HepG2 (cell line): ENCODE results near the gene TMEFF2. TPM values are rescaled to one million over a fixed set of nuclear protein-coding genes. Genes with fewer than 3 reads are reported as not detected.

ENCODE experiments used
- ATAC-seq: fragments of 200-7000 bp; cut with Tn5 transposase; 3 replicates; pipeline ENCODE4 v1.9.1; 2020; ENCODE audit warnings: mild to moderate bottlenecking, moderate library complexity
- BruUV-seq: library from RNA; stranded (reverse); fragments of 400-500 nt; replicated peaks from 2 replicates; lab custom pipeline; 2021; lab: Mats Ljungman, UMichigan
- CTCF ChIA-PET: fragments of 300-600 bp; formaldehyde crosslinking; extraction: SDS; loops from one replicate; lab custom pipeline; 2021; ENCODE audit warnings: low total read pairs, inconsistent platforms, low intra/inter-chr PET ratio; lab: Yijun Ruan, JAX
- POLR2A ChIA-PET: fragments of 350-600 bp; sonication (Branson Sonifier 250); formaldehyde crosslinking; loops from one replicate; lab custom pipeline; 2020; ENCODE audit warnings: antibody characterized with exemption, inconsistent platforms; lab: Yijun Ruan, JAX
- DNase-seq: peaks from one replicate; pipeline ENCODE4 v3.0.0-alpha.2; 2015; ENCODE audit warnings: low spot score
- FAIRE-seq: peaks from 3 replicates; lab custom pipeline; 2011; peaks lifted over from hg19 to GRCh38; lab: Jason Lieb, UNC
- H2AFZ ChIP-seq: one replicate; pipeline ENCODE4 v1.6.1; 2011; ENCODE audit warnings: low read length, inconsistent platforms
- H3K27ac ChIP-seq: fragments of 300-600 bp; 3 replicates; pipeline ENCODE4 v1.8.0; 2011; ENCODE audit warnings: mixed run types, mild to moderate bottlenecking, mixed read lengths, low read length, inconsistent platforms; ENCODE audit not compliant: insufficient read depth; ENCODE audit errors: extremely low read length
- H3K27me3 ChIP-seq, 2 experiments: fragments of 200-600 bp in 1 of 2; 2 replicates in 1 of 2; 3 replicates in 1 of 2; pipeline versions ENCODE4 v1.6.0 to v1.8.0; 2011; ENCODE audit warnings: low read length in 2 of 2, mild to moderate bottlenecking in 2 of 2, moderate library complexity in 2 of 2, inconsistent platforms in 1 of 2; ENCODE audit not compliant: insufficient read depth in 2 of 2, control insufficient read depth in 1 of 2
- H3K36me3 ChIP-seq, 2 experiments: fragments of 200-600 bp in 1 of 2; replicated peaks in 1 of 2; 2 replicates in 1 of 2; 3 replicates in 1 of 2; pipeline versions ENCODE4 v1.5.1 to v1.8.0; 2011; ENCODE audit warnings: low read length in 2 of 2, inconsistent platforms in 1 of 2; ENCODE audit not compliant: insufficient read depth in 2 of 2, control insufficient read depth in 1 of 2
- H3K4me1 ChIP-seq: 2 replicates; pipeline ENCODE4 v1.5.1; 2012; ENCODE audit warnings: low read length, inconsistent platforms; ENCODE audit not compliant: insufficient read depth
- H3K4me2 ChIP-seq: 2 replicates; pipeline ENCODE4 v1.6.0; 2011; ENCODE audit warnings: low read depth, low read length, inconsistent platforms
- H3K4me3 ChIP-seq, 3 experiments: fragments of 200-600 bp in 1 of 3; sonication (generic), shearing (Covaris generic) in 1 of 3; replicated peaks in 1 of 3; 2 replicates each; pipeline ENCODE4 v1.5.1; 2011 to 2016; ENCODE audit warnings: low read length in 3 of 3, inconsistent platforms in 2 of 3, low read depth in 2 of 3, mild to moderate bottlenecking in 2 of 3, control low read depth in 1 of 3, mixed read lengths in 1 of 3; ENCODE audit not compliant: insufficient read depth in 1 of 3
- H3K79me2 ChIP-seq: one replicate; pipeline ENCODE4 v1.6.1; 2011; ENCODE audit warnings: low read length, inconsistent platforms; ENCODE audit not compliant: insufficient read depth
- H3K9ac ChIP-seq: 2 replicates; pipeline ENCODE4 v1.6.0; 2011; ENCODE audit warnings: mild to moderate bottlenecking, low read depth, low read length, inconsistent platforms; ENCODE audit not compliant: insufficient read depth
- H3K9me3 ChIP-seq: 2 replicates; pipeline ENCODE4 v1.5.1; 2012; ENCODE audit warnings: mild to moderate bottlenecking, low read length
- H4K20me1 ChIP-seq: 2 replicates; pipeline ENCODE4 v1.6.0; 2011; ENCODE audit warnings: inconsistent platforms, mild to moderate bottlenecking, low read length, moderate library complexity; ENCODE audit not compliant: insufficient read depth
- ELF3 ChIP-seq: IDR thresholded peaks from 2 replicates; pipeline ENCODE4 v1.6.1; 2016; ENCODE audit warnings: missing genetic modification reagents, missing compliant biosample characterization
- GFI1 ChIP-seq: sonication (generic); formaldehyde crosslinking; IDR thresholded peaks from 2 replicates; pipeline ENCODE4 v1.5.0; 2020; ENCODE audit warnings: missing genetic modification reagents, mild to moderate bottlenecking, borderline replicate concordance
- HNRNPL ChIP-seq: fragments of 200-400 bp; formaldehyde crosslinking; IDR thresholded peaks from 2 replicates; pipeline ENCODE4 v1.6.1; 2017; ENCODE audit warnings: mild to moderate bottlenecking, low read depth, low read length
- IRX3 ChIP-seq: sonication (generic); formaldehyde crosslinking; IDR thresholded peaks from 2 replicates; pipeline ENCODE4 v1.8.1; 2023; ENCODE audit warnings: mild to moderate bottlenecking, low read depth, missing genetic modification reagents, borderline replicate concordance
- MAFK ChIP-seq, 2 experiments: IDR thresholded peaks in 1 of 2; conservative IDR thresholded peaks in 1 of 2; 2 replicates each; pipeline ENCODE4 v1.6.1; 2011; ENCODE audit warnings: improper control_type of control experiment in 2 of 2, low read length in 2 of 2
- MTA3 ChIP-seq: sonication (generic); formaldehyde crosslinking; IDR thresholded peaks from 2 replicates; pipeline ENCODE4 v1.4.0; 2020; ENCODE audit warnings: missing genetic modification reagents
- MXD4 ChIP-seq: IDR thresholded peaks from 2 replicates; pipeline ENCODE4 v1.6.1; 2016; ENCODE audit warnings: mild to moderate bottlenecking, missing biosample characterization, missing genetic modification reagents
- NCOA2 ChIP-seq: sonication (generic); formaldehyde crosslinking; IDR thresholded peaks from 2 replicates; pipeline ENCODE4 v1.8.0; 2022; ENCODE audit warnings: inconsistent platforms
- NFIB ChIP-seq: sonication (generic); formaldehyde crosslinking; IDR thresholded peaks from 2 replicates; pipeline ENCODE4 v1.9.0; 2021; ENCODE audit warnings: missing genetic modification reagents, mild to moderate bottlenecking, borderline replicate concordance
- RFX3 ChIP-seq: IDR thresholded peaks from 2 replicates; pipeline ENCODE4 v1.6.1; 2016; ENCODE audit warnings: missing biosample characterization, missing genetic modification reagents
- TEF ChIP-seq: sonication (generic); formaldehyde crosslinking; IDR thresholded peaks from 2 replicates; pipeline ENCODE4 v1.5.0; 2020; ENCODE audit warnings: missing genetic modification reagents
- ZFYVE20 ChIP-seq: sonication (generic); formaldehyde crosslinking; IDR thresholded peaks from 2 replicates; pipeline ENCODE4 v1.8.0; 2023; ENCODE audit warnings: low read depth, mild to moderate bottlenecking, moderate library complexity, missing genetic modification reagents, borderline replicate concordance
- ZNF234 ChIP-seq: sonication (generic); formaldehyde crosslinking; conservative IDR thresholded peaks from 2 replicates; pipeline ENCODE4 v1.5.1; 2020; ENCODE audit warnings: mild to moderate bottlenecking, missing genetic modification reagents
- ZNF30 ChIP-seq: sonication (generic); formaldehyde crosslinking; IDR thresholded peaks from 2 replicates; pipeline ENCODE4 v1.5.0; 2020; ENCODE audit warnings: mild to moderate bottlenecking, missing genetic modification reagents
- ZNF33A ChIP-seq: sonication (generic); formaldehyde crosslinking; IDR thresholded peaks from 2 replicates; pipeline ENCODE4 v1.5.1; 2020; ENCODE audit warnings: missing genetic modification reagents, mild to moderate bottlenecking, moderate library complexity, borderline replicate concordance
- ZNF644 ChIP-seq: IDR thresholded peaks from 2 replicates; pipeline ENCODE4 v1.6.1; 2016; ENCODE audit warnings: low read depth
- ZNF891 ChIP-seq: sonication (generic); formaldehyde crosslinking; IDR thresholded peaks from 2 replicates; pipeline ENCODE4 v1.5.0; 2020; ENCODE audit warnings: mild to moderate bottlenecking, missing genetic modification reagents
- WGBS: methylation state at CpG from one replicate; pipeline ENCODE4 v1.1.6; 2017; ENCODE audit warnings: low lambda C conversion rate; 5-methylcytosine and 5-hydroxymethylcytosine counted together
- in situ Hi-C: cut with HindIII; loops from 2 replicates; pipeline ENCODE4 v1.10.0; 2017; ENCODE audit warnings: low pct_unique_long_range_greater_than_20kb; ENCODE audit not compliant: extremely low pct_ligation_motif_present
- intact Hi-C: fragments of 100-400 bp; cut with micrococcal nuclease; formaldehyde crosslinking; loops from one replicate; pipeline ENCODE4 v1.10.0; 2022; ENCODE audit not compliant: unreplicated experiment
- polyA plus RNA-seq, 8 experiments: library from polyadenylated mRNA; depleted of rRNA in 3 of 8; stranded (reverse) in 7 of 8; unstranded in 1 of 8; fragments of >200 nt; fragmentation: Illumina TruSeq in 4 of 8; extraction: Trizol in 4 of 8; gene quantifications; 2 replicates each; pipeline versions ENCODE4 v1.2.1 to v1.2.3, GENCODE V29; 2011 to 2016; ENCODE audit warnings: low read depth in 4 of 8, missing spikeins in 1 of 8, mixed read lengths in 1 of 8; ENCODE audit not compliant: insufficient read depth in 1 of 8
- total RNA-seq, 5 experiments: library from RNA; depleted of rRNA; stranded (reverse); fragments of >200 nt; fragmentation: Illumina TruSeq; extraction: Trizol; gene quantifications; 2 replicates each; pipeline ENCODE4 v1.2.3, GENCODE V29; 2016; ENCODE audit warnings: low read depth in 1 of 5

The TMEFF2 gene
- total and polyA plus RNA-seq, 2 of the 13 experiments (the other 11 are each of a cell fraction or from before 2014, with no cell fraction given): not detected

- Histone ChIP-seq H3K4me2 (no peak overlapping the region), H3K36me3 (no peaks in the 10 kb centered on the region), H3K4me3 (no peak overlapping the region), H2AFZ (no peak overlapping the region), H3K9me3 (no peaks in the 10 kb centered on the region), H3K79me2 (no peaks in the 10 kb centered on the region), H3K27ac (no peak overlapping the region), H4K20me1 (no peaks in the 10 kb centered on the region), H3K9ac (no peak overlapping the region), H3K27me3 (no peaks in the 10 kb centered on the region), H3K4me1 (0 out of 2 replicates have a peak, but pooled peaks cover 7% of the 10 kb centered on the region)
- DNase-seq (no peak), ATAC-seq (no peak), FAIRE-seq (no peak)
- POLR2A ChIA-PET: no interaction called here
- BruUV-seq: no TSS peak
- no peak for TF ChIP-seq NCOA2 (CRISPR knock-in tag)
- no peak for TF ChIP-seq ZNF644 (CRISPR knock-in tag)
- no peak for TF ChIP-seq ZNF33A (CRISPR knock-in tag)
- no peak for TF ChIP-seq GFI1 (CRISPR knock-in tag)
- no peak for TF ChIP-seq NFIB (CRISPR knock-in tag)
- 45% methylated on average over 1 of the region's 1 CpG for WGBS
- in situ Hi-C loops: no loop called here
- intact Hi-C loops: no loop called here
- CTCF ChIA-PET: no interaction called here
Observed at GRCh38 chr2:191932286-191932685, 262.4 kb downstream of the TMEFF2 start.

- FAIRE-seq: no peak
Observed at GRCh38 chr2:191931329-191931728, 263.4 kb downstream of the TMEFF2 start.

More at GRCh38 chr2:191931329-191931728, 263.4 kb downstream of the TMEFF2 start:
- WGBS: 41% methylated on average over 1 of the region's 1 CpG
- no peak overlapping the region for H3K27ac ChIP-seq
- ATAC-seq (no peak), DNase-seq (no peak)
- intact Hi-C loops: no loop called here
- H3K4me3 ChIP-seq: no peak overlapping the region
- ChIA-PET POLR2A (no interaction called here), CTCF (no interaction called here)
- H3K9ac ChIP-seq: no peak overlapping the region
- no peak overlapping the region for H3K4me2 ChIP-seq
- no peaks in the 10 kb centered on the region for H3K9me3 ChIP-seq
- no peaks in the 10 kb centered on the region for H3K79me2 ChIP-seq
- H2AFZ ChIP-seq: no peak overlapping the region
- in situ Hi-C loops: no loop called here
- H3K4me1 ChIP-seq: 0 out of 2 replicates have a peak, but pooled peaks cover 8% of the 10 kb centered on the region
- TF ChIP-seq IRX3 (CRISPR knock-in tag): no peak
- no peak for TF ChIP-seq MAFK (conservative IDR thresholded peaks at IDR 0.05 in 1 of 2, IDR thresholded peaks at IDR 0.05 in 1 of 2; ENCODE audit: low read length in 2 of 2)
- no peak for TF ChIP-seq RFX3 (CRISPR knock-in tag)
- no peak for TF ChIP-seq MXD4 (CRISPR knock-in tag)
- TF ChIP-seq ELF3: no peak
- no peak for TF ChIP-seq ZNF891 (CRISPR knock-in tag)
- no peak for TF ChIP-seq ZNF234 (CRISPR knock-in tag)
- no peak for TF ChIP-seq HNRNPL
- TF ChIP-seq ZNF30 (CRISPR knock-in tag): no peak
- TF ChIP-seq ZFYVE20 (CRISPR knock-in tag): no peak
- no peak for TF ChIP-seq MTA3
- TF ChIP-seq GFI1 (CRISPR knock-in tag): no peak
- no peak for TF ChIP-seq TEF
- H4K20me1 ChIP-seq: no peaks in the 10 kb centered on the region
- no TSS peak for BruUV-seq
- H3K36me3 ChIP-seq: no peaks in the 10 kb centered on the region
- no peaks in the 10 kb centered on the region for H3K27me3 ChIP-seq
